MCF 10A (cell line): Measurements from ENCODE around the gene LDLRAD4. TPM values are rescaled to one million over a fixed set of nuclear protein-coding genes. Genes with fewer than 3 reads are reported as not detected.

ENCODE experiments used
- BruUV-seq: library from RNA; stranded (reverse); fragments of 400-500 nt; replicated peaks from 2 replicates; lab custom pipeline; 2021; lab: Mats Ljungman, UMichigan
- CTCF ChIA-PET: fragments of 300-600 bp; sonication (Branson Sonifier 250); formaldehyde crosslinking; extraction: SDS; loops from one replicate; lab custom pipeline; 2021; ENCODE audit warnings: antibody characterized with exemption, inconsistent platforms; lab: Yijun Ruan, JAX
- POLR2A ChIA-PET: fragments of 300-600, 350-650 bp; sonication (Branson Sonifier 250); formaldehyde crosslinking; extraction: SDS; loops from one replicate; lab custom pipeline; 2020; ENCODE audit warnings: antibody characterized with exemption, inconsistent platforms; lab: Yijun Ruan, JAX
- DNase-seq: peaks from one replicate; pipeline ENCODE4 v3.0.0-alpha.2; 2018; ENCODE audit not compliant: unreplicated experiment
- H3K27ac Mint-ChIP-seq: one replicate; pipeline ENCODE4 v1.8.0; 2022; ENCODE audit warnings: mild to moderate bottlenecking, low read depth, mixed read lengths; ENCODE audit not compliant: unreplicated experiment
- H3K27me3 Mint-ChIP-seq: one replicate; pipeline ENCODE4 v1.8.0; 2022; ENCODE audit warnings: mixed read lengths; ENCODE audit not compliant: insufficient read depth, unreplicated experiment
- H3K36me3 Mint-ChIP-seq: one replicate; pipeline ENCODE4 v1.8.0; 2022; ENCODE audit warnings: mild to moderate bottlenecking, moderate library complexity, mixed read lengths; ENCODE audit not compliant: insufficient read depth, unreplicated experiment
- H3K4me1 Mint-ChIP-seq: one replicate; pipeline ENCODE4 v1.8.0; 2022; ENCODE audit warnings: mixed read lengths; ENCODE audit not compliant: insufficient read depth, unreplicated experiment
- H3K4me3 Mint-ChIP-seq: one replicate; pipeline ENCODE4 v1.8.0; 2022; ENCODE audit warnings: mild to moderate bottlenecking, moderate library complexity, mixed read lengths; ENCODE audit not compliant: unreplicated experiment
- H3K9me3 Mint-ChIP-seq: one replicate; pipeline ENCODE4 v1.8.0; 2022; ENCODE audit warnings: mixed read lengths; ENCODE audit not compliant: unreplicated experiment
- intact Hi-C: fragments of 100-400 bp; cut with micrococcal nuclease; formaldehyde crosslinking; loops from 2 replicates; pipeline ENCODE4 v1.14.1; 2022
- total RNA-seq: library from RNA; stranded (reverse); gene quantifications from 2 replicates; pipeline ENCODE4 v1.2.3, GENCODE V29; 2022
- TF ChIP-seq, protein P1 (sequence below): fragments of 200-600 bp; IDR thresholded peaks from one replicate; pipeline ENCODE4 v1.8.0; 2022; ENCODE audit warnings: antibody characterized with exemption, mild to moderate bottlenecking; ENCODE audit not compliant: unreplicated experiment

LDLRAD4 gene
- total RNA-seq, 1 experiment from 2014 or later = not detected

DNA sequence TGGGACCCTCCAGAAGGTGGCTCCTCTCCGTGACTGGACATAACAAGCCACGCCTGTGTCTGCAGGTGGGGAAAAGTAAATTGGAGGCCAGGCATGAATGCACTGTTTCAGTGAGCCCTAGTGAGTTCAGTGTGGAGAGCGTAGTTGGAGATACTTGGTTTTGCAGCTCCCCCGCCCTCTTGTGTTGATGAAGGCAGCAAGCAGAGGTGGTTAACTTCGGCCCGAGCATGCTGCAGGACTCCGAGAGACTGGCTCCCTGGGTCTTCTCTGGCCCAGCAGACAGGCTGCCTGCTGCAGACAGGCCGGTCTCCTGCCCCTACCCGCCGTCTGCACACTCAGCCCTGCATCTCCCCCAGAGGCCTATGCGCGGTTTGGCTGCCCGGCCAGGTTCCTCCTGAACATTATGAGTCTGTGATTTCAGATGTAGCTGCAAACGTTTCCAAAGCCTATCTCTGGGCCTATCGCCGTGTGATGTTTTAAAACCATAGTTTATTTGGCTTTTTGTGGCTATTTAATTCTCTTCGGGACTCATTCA is 102.4 kb downstream of the LDLRAD4 start:
- H3K9me3 Mint-ChIP-seq = peaks cover 31% of the 10 kb centered on the region
- no TSS peak for BruUV-seq
- no peaks in the 10 kb centered on the region for H3K27me3 Mint-ChIP-seq
- no peaks in the 10 kb centered on the region for H3K36me3 Mint-ChIP-seq
- no peak overlapping the region for H3K27ac Mint-ChIP-seq
- intact Hi-C loops = no loop called here
- TF ChIP-seq, protein P1, sequence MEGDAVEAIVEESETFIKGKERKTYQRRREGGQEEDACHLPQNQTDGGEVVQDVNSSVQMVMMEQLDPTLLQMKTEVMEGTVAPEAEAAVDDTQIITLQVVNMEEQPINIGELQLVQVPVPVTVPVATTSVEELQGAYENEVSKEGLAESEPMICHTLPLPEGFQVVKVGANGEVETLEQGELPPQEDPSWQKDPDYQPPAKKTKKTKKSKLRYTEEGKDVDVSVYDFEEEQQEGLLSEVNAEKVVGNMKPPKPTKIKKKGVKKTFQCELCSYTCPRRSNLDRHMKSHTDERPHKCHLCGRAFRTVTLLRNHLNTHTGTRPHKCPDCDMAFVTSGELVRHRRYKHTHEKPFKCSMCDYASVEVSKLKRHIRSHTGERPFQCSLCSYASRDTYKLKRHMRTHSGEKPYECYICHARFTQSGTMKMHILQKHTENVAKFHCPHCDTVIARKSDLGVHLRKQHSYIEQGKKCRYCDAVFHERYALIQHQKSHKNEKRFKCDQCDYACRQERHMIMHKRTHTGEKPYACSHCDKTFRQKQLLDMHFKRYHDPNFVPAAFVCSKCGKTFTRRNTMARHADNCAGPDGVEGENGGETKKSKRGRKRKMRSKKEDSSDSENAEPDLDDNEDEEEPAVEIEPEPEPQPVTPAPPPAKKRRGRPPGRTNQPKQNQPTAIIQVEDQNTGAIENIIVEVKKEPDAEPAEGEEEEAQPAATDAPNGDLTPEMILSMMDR = no peak
- DNase-seq = no peak
- no peak overlapping the region for H3K4me3 Mint-ChIP-seq
- H3K4me1 Mint-ChIP-seq = no peaks in the 10 kb centered on the region
- POLR2A ChIA-PET = no interaction called here
- CTCF ChIA-PET = no interaction called here

GRCh38 chr18:13321923-13322322 is 103.4 kb downstream of the LDLRAD4 start:
- BruUV-seq = no TSS peak
- peaks cover 24% of the 10 kb centered on the region for H3K9me3 Mint-ChIP-seq
- no peaks in the 10 kb centered on the region for H3K36me3 Mint-ChIP-seq
- DNase-seq = no peak
- H3K4me3 Mint-ChIP-seq = no peak overlapping the region
- H3K27ac Mint-ChIP-seq = no peak overlapping the region
- CTCF ChIA-PET = no interaction called here
- TF ChIP-seq, protein P1 = no peak
- H3K27me3 Mint-ChIP-seq = no peaks in the 10 kb centered on the region
- H3K4me1 Mint-ChIP-seq = no peaks in the 10 kb centered on the region
- intact Hi-C loops = no loop called here
- POLR2A ChIA-PET = no interaction called here

- no peak overlapping the region for H3K27ac Mint-ChIP-seq
- H3K36me3 Mint-ChIP-seq = no peaks in the 10 kb centered on the region
- ChIA-PET CTCF (no interaction called here), POLR2A (interaction anchor here (0.6 kb wide), 1 partner anchor 70 kb away, joined by 4 read pairs; no protein-coding TSS in a partner anchor)
- no peak overlapping the region for H3K4me3 Mint-ChIP-seq
- intact Hi-C loops = no loop called here
- no TSS peak for BruUV-seq
- peaks cover 29% of the 10 kb centered on the region for H3K9me3 Mint-ChIP-seq
- DNase-seq = no peak
- H3K27me3 Mint-ChIP-seq = no peaks in the 10 kb centered on the region
- TF ChIP-seq, protein P1 = no peak
- no peaks in the 10 kb centered on the region for H3K4me1 Mint-ChIP-seq
These were observed 104.6 kb downstream of the LDLRAD4 start for GRCh38 chr18:13323186-13323585.

GRCh38 chr18:13324880-13325279 is 106.3 kb downstream of the LDLRAD4 start:
- no peak for DNase-seq
- CTCF ChIA-PET = interaction anchor here (0.9 kb wide), 1 partner anchor 10 kb away, joined by 3 read pairs; no protein-coding TSS in a partner anchor
- Mint-ChIP-seq H3K27me3 (no peaks in the 10 kb centered on the region), H3K36me3 (no peaks in the 10 kb centered on the region), H3K27ac (no peak overlapping the region), H3K9me3 (peaks cover 25% of the 10 kb centered on the region), H3K4me3 (no peak overlapping the region), H3K4me1 (no peaks in the 10 kb centered on the region)
- intact Hi-C loops = no loop called here
- BruUV-seq = no TSS peak
- TF ChIP-seq, protein P1 = no peak
- POLR2A ChIA-PET = no interaction called here
